ENCODE measurements around the gene CEP95.
"Not testable (repeated sequence)": the region's sequence is repeated elsewhere in the genome, so short reads cannot be mapped to it uniquely, and the experiment has no call there.

The CEP95 gene

DNA sequence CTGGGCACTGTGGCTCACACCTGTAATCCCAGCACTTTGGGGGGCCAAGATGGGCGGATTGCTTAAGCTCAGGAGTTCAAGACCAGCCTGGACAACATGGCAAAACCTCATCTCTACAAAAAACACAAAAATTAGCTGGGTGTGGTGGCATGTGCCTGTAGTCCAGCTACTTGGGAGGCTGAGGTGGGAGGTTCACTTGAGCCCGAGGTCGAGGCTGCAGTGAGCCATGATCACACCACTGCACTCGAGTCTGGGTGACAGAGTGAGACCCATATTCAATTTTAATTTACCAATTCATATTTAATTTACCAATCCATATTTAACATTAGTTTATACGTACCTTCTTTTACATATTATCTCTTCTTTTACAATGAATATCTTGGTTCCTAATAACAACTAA lies 11.5 kb upstream of the CEP95 start:
- not testable (repeated sequence) for DNase-seq (ENCODE audit: low spot score)

DNA sequence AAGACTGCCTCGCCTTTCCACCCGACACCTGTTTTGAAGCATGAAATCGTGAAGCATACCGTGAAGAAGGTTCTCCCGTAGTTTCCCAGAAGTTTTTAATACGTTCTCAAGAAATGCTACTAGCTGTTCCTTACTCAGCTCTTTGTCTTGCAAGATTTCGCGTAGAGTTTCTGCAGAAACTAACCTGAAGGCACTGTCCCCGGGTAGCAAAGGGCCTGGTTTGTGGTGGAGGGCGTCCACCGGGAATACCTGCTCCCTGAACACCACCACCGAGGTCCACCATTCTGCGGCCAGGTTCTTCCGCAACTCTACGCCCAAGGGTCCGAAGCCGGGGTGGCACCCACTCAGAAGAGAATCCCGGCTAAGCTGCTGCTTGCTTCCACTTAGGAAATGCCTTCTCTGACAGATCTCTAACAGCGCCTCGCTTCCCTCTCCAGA lies 10.4 kb upstream of the CEP95 start:
- DNase-seq (ENCODE audit: low spot score) = no peak

DNA sequence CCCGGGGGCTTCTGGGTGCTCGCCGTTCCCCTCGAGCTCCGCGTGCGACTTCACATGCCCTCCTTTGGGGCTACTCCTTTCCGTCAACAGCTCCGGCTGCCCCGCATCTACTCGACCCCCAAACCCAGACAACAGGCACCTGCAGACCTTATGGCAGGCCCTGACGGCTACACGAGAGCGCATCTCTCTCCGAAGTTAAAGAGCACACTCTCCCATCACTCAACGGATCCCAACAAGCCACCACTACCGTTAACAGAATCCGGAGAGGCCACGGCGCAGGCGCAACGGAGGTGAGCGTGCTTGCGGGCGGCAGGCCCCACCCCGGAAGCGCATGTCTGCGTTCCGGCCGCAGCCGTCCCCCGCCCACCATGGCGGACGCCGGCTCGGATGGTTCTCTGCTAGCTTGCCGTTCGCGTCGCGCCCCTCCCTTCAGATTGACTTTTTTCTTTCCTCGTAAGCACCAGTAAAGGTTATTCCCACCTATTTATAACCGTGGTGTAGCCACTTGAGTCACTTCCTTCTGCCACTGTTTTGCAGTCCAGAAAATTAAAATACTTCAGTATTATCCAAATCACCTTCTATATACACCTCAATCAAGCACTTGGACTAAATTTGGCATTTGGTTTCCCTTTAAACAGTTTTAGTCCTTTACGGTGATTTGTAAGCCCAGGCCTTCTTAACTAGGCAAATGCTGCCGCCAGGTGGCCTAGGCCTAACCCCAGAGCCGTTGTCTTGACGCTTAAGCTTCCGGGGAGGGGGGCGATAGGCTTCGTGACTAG lies 9.8 kb upstream of the CEP95 start, which contains the start of gene POLG2:
Gene POLG2, minus strand, starts transcription at position 269 of the 779 bp plus-strand sequence. Its CDS starts 86 bp downstream, at position 183.
- DNase-seq (ENCODE audit: low spot score) = peak; percentile 91

DNA sequence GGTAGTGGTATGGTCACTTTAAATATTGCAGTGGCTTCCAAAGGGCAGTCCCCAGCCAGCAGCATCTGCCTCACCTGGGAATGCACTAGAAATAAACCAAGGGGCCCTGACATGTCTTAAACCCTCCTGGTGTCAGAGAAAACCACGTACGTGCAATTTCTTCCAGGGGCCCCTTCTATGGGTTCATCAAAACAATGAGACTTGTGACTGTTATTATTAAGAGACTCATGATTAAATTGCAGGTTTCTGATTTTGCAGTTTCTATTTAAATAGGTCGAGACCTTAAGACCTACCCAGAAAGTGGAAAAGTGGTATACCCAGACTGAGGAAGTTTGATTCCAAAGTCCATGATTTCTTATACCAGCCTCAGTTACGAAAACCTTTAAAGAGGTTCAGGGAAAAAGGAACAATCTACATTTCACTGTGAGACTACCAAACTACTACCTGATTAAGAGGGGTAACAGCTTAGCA lies 9.2 kb upstream of the CEP95 start:
- DNase-seq (ENCODE audit: low spot score) = no peak

DNA sequence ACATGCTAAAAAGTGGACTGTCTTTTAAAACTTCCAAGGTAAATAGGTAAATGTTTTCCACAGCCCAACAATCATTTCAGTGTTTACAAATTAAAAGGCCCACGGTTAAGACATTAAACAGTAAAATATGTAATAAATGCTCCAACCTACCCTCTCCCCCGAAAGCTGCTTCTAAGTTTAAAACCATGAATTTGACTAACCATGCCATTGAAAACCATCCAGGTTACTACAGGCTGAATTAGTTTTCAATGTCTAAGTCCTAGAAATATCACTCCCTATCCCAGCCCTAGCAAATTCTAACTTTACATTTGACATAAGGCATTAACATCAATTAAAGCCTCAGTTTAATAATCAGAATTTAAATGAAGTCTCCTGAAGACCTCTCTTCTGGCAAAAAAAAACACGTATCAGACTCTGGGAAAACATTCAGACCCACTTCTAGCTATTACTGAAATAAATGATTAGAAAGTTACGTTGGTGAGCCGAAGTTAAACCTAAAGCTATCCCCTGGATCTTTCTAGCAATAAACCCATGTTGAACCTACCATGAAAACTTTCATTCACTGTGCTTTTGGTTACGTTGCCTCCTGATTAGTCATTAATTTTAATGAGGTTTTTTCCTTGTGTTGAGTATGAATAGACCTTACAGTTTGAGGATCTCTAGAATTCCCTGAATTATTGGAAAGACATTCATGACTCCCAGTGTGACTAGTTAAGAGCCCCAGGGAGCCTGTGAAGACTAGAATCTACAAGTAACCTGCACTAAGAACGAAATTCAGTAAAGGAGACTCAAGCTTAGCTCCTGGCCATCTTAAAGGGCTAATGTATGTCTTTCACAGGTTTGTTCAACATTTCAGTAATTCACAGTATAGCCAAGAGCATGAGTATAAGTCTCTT lies 8.2 kb upstream of the CEP95 start:
- DNase-seq (ENCODE audit: low spot score) = no peak

DNA sequence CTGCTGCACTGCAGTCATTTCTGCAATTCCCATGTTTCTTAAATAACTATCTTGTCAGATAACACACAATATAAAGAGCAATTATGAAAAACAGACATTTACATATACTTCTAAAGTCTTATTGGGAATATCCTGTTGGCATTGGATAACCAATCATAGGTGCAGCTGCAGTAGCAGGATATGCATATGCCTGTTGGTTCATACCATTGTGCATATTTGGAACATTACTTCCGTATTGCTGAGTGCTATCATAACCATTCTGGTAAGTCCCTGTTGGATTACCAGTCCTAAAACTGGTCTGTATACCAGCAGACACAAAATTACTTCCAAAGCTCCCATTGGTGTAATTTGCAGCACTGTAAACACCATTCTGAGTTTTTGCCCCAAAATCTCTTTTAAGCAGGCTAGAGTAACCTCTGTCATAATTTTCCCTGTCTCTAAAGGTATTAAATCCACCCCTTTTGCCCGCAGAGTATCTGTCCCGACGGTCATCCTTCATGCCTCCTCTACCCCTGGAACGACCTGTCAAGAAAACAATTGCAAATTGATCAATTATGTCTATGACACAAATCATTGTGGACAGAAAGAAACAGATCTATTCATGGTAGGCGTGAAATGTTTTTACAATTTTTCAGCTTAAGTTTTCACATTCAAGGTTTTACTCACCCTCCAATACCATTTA lies 6.8 kb upstream of the CEP95 start:
- DNase-seq (ENCODE audit: low spot score) = no peak

DNA sequence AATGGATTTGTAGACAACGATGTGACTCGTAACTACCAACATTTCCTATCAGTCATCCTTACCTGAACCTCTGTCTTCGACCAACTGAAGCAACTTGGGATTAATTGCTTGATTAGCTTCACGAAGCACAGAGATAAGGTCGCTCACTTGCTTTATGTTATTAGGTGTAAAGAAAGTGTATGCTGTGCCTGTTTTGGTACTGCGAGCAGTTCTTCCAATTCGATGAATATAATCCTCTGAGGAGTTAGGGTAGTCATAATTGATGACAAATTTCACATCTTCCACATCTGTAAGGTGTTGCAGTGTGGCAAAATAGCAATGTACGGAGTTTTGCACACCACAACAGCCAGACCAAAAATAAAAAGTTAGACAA lies 6.3 kb upstream of the CEP95 start:
- DNase-seq (ENCODE audit: low spot score) = no peak

DNA sequence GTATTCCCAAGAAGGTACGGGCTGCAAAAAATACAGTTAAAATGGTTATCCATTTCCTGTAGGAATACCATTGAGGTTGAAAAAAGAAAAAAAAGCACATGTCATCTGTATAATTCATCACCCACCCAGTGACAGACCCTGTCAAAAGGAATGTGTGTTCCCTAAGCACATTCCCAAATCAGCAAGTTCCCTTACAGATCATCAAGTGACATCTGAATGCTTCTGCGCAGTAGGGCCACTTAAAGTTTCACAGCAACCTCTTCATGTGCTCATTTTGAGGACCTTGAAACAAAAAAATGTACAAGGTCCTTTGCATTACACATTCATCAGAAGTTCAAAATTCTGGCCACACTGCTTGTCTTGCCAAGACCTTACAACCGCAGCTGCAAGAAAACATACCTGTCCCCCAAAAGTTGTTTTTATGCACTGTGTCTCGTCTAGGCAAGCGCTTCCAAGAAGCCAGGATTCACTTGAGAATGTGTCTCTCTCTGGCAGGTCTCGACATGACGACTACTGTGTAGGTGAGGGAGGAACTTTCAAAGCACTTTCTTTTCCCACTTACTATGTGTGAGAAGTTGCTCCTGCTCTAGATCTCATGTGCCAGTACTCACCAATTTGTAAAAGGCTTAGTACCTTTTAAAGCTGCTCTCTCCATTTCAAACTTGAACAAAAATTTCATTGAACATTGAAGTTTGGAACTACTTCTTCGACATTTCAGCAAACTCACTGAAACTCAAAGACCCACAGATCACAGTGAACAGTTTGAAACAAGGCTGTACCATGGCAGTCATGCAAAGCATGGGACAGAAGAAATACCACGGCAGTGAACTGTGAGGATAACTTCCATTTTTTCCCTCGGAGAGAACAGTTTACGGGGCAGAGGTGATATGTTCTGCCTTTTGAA lies 5.7 kb upstream of the CEP95 start:
- DNase-seq (ENCODE audit: low spot score) = no peak

DNA sequence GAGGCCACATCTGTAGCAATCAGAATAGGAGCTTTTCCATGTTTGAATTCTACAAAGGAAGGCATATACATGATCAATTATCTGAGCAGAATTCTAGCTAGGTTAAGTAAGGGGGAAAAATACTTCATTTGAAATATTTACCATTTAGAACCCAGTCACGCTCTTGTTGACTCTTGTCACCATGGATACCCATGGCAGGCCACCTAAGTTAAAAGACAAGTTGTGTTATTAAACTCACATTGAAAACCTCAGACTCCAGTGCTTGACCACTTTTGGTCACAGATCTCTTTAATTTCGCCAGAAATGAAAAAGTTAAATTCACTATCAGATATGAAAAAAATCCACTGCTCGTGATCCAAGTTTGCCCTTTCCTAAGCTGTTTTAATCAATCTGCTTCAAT lies 4.8 kb upstream of the CEP95 start:
- no peak for DNase-seq (ENCODE audit: low spot score)

DNA sequence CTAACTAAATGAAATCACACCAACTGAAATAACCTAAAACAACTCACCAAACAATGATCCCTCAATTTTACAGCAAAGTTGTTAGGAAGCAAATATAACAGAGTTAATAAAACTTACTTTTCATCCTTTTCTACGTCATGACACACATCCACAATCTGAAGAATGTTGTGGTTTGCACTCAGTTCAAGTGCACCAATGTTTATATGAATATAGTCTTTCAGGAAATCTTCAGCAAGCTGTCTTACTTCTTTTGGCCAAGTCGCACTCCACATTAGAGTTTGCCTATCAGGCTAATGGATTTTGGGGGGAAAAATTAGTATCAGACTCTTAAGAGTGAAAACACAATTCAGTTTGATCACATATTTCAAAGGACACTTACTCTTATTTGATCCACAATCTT lies 4.0 kb upstream of the CEP95 start:
- no peak for DNase-seq (ENCODE audit: low spot score)

DNA sequence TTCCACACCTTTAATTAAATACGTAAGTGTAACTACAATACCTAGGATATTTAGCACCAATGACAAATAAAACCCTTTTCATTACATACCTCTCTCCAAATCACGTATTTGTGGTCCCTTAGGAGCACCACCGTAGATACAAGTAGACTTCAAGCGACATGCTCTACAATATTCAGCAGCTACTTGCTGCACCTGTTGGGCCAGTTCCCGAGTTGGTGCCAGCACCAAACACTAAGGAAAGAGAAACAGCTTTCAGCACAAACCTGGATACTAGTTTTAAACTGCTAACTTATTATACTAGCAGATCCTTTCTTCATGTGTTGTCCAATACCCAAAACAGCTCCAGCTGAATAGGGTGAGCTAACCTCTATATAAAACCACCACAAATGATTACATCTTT lies 3.4 kb upstream of the CEP95 start:
- no peak for DNase-seq (ENCODE audit: low spot score)

DNA sequence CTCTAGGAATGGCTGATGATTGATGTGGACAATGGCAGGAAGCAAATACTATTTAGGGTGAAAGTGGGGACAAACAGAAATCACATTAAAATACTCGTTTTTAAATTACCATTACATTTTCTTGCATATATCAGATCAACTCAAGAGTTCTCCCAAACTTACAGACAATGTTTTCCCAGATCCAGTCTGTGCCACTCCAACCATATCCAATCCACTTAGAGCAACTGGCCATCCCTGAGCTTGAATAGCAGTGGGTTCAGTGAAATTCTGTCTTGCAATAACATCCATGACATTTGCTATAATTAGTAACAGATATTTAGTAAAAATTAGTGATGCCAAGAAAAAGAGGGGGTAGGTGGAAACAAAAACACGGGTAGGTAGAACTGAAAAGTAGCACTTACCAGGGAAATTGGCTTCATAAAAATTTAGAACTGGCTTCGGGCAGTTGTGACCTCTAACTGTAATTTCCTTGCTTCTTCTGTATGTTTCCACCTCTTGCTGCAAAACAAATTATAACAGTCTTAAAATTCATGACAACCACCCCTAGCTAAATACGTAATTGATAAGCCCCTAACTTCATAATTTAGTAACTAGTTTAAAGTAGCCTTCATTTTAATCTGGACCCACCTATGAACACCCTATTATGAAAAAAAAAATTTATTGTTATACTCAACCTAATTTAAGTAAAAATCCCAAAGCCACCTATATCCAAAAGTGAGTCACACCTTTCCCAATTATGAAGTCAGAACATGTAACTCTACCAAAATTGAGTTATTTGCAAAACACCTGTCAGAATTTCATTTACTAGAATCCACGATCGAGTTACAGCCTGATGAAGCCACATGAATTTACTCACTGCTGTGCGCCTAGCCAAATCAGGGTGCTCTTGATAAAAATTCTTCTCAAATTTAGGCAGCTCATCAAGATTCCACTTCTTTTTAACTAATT lies 2.7 kb upstream of the CEP95 start:
- DNase-seq (ENCODE audit: low spot score) = no peak

DNA sequence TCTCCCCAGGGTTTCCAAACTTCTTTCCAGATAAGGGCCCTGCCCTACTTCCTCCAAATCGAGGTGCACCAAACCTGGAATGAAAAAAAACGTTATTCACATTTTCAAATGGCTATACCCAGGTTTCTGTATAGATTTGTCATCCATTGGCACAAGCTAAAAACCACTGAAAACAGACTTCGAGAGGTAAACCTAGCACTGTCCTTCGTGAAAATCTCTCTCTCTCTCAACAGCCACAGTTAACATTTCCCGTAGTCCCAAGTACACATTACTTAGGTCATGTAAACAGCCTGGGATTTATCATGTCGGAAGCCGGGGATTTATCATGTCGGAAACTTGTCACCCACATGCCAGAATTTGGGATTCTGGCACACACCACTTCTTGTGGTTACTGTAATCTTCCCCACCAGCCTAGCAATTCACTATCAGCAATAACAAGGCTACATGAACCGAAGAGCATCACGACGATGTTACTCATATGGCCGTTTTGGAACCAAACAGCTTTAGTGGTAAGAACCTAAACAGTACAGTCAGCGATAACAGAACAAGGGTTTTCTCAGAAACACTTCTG lies 1.9 kb upstream of the CEP95 start:
- DNase-seq (ENCODE audit: low spot score) = no peak

DNA sequence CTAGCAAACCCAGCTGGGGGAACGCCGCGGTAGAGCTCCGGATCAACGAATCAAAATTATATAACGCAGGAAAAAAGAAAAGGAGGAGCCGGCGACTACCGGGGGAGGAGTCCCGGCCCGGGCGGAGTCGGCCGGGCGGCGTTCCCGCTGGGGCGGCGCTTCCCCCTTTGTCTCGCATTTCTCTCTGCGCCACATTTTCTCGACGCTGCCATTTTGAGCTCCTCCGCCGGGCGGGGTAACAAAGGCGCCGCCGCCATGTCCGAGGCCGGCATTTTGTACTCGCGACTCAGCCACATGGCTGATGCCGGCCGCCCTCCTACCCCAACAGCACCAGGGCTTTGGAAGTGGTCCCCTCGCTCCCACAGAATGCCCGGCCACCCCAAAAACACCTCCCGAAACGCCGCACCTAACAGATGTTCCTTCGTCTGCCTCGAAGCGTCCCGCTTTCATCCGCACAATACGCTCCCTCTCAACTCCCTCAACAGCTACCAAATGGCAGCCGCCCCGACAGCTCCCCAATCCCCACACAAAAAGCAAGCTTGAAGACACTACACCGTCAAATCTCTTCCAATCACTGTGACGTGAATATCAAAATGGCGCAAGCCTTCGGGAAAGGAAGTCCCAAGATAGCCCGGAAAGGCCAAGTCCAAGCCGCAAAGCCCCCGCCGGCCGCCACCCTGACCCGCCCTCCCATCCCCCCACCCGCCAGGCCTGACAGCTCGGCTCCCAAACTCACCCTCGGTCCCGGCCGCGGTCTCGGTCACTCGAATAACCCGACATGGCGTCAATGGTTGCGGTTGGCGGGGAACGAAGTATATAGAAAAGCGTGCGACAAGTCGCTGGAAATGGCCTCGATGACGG lies 1.2 kb upstream of the CEP95 start:
- DNase-seq (ENCODE audit: low spot score) = peak; percentile 81

DNA sequence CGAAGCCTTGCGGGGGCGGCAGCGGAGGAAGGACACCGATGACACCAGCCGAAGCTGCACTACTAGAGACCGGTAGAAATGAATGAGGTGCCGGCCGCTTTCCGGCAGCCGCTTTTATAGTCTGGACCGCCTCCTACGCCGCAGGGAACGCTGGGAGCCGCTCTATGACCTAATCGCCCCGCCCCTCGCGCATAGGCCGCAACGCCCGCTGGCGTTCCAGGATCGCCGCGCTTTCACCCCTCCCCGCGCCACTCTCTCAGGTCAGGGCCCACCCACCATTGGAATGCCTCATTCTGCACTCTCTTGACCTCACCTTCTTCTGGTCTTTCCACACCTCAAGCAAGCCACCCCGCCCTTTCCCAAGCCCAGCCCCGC lies 589 bp upstream of the CEP95 start, which contains the start of gene DDX5:
Gene DDX5, minus strand, starts transcription at position 89 of the 375 bp plus-strand sequence. CDS start 170 bp downstream, outside the sequence.
- peak; percentile 90 for DNase-seq (ENCODE audit: low spot score)

DNA sequence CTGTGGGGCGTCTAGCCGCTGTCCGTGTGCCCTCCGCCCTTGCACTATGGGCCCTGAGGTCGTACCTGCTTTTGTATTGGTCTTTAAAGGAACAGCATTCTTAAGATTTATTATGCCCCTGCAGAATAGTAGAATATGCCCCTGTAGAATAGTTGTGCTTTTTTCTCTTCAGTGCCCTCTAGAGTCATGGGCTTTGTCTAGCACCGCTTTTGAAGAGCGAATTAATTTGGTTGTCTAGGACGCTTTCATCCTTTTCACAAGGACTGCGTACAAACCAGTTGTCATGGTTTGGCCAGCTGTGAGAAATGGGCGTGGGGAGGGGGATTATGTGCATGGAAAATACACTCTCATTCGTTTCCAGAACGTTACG lies 621 bp downstream of the CEP95 start:
- peak; percentile 49 for DNase-seq (ENCODE audit: low spot score)

DNA sequence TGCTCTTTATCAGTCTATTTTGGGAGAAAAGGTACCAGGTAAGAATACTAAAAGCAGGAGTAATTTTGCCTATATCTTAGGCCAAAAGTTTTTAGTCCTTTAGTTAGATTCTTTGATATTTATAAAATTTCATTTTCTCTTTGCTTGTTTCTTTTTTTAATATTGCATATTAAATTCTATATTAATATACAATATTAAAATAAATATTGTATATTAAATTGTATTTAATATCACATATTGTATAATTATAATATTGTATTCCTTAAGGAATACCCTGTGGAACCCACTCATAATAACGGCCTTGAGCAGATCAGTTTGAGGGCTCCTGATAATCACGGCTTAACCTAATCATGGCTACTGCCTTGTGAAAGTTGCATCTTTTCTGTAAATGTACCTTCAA lies 1.9 kb downstream of the CEP95 start:
- no peak for DNase-seq (ENCODE audit: low spot score)

DNA sequence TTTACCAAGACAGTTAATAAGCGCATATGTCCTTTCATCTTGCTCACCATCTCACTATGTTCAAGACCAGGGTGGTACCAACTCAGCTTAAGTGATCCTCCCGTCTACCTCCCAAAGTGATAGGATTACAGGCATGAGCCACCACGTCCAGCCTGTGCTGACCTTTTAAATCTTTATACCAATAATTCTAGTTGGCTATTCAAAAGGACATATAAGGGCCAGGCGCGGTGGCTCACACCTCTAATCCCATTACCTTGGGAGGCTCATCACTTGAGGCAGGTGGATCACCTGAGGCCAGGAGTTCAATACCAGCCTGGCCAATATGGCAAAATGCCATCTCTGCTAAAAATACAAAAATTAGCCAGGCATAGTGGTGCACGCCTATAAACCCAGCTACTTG lies 2.4 kb downstream of the CEP95 start:
- DNase-seq (ENCODE audit: low spot score) = no peak

DNA sequence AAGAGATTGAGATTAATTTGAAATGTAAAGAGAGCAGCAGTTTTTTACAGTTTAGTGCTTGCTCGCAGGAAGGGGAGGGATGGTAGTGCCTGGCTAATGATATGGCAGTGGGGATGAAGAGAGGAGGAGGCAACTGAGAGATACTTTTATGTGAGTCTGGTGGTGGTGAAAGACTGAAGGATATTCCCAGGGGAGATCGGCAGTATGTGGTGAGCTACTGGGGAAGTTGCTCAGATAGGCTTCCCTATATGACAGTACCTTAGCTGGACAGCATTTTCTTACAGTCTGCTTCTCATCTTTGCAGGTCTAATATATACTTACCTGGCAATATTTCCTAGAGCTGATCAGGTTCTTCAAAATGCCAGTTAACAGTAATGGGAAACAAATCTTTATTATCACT lies 8.6 kb downstream of the CEP95 start:
- no peak for DNase-seq (ENCODE audit: low spot score)

Measured in iPS-NIHi11 (cell line).